KOPT-K1 (cell line): ENCODE measurements around the gene OSTF1.

ENCODE experiments used
- H3K27ac ChIP-seq: fragments of 200-600 bp; sonication (generic); 2 replicates; pipeline ENCODE4 v1.5.1; 2016; ENCODE audit warnings: antibody characterized with exemption, mild to moderate bottlenecking, low read depth, low read length; ENCODE audit not compliant: poor library complexity, severe bottlenecking
- H3K36me3 ChIP-seq: fragments of 200-600 bp; sonication (generic); 2 replicates; pipeline ENCODE4 v1.5.1; 2017; ENCODE audit warnings: antibody characterized with exemption, mild to moderate bottlenecking, low read length, moderate library complexity; ENCODE audit not compliant: insufficient read depth
- H3K9me3 ChIP-seq: fragments of 200-600 bp; sonication (generic); 2 replicates; pipeline ENCODE4 v1.5.1; 2017; ENCODE audit warnings: antibody characterized with exemption, low read length, mild to moderate bottlenecking; ENCODE audit not compliant: insufficient read depth, poor library complexity, severe bottlenecking

OSTF1 gene

DNA sequence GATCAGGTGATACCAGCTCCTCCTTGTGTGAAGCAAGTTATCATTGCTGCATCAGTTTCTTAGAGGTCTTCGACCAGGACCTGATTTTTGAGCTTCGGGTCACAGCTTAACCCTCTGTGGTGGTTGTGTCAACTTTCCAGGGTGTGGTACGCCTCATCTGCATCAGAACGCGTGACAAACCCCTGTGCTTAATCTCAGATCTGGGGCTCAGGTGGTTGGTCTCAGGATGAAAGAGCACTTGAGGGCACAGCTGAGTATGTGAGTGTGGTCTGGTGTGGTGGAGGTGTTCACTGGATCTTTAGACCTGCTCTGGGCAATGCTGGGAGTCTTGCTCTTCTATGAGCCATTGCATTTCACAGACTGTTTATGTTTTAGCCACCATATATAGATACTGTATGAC is 64.1 kb downstream of the OSTF1 start:
- Histone ChIP-seq H3K9me3 (no peaks in the 10 kb centered on the region), H3K27ac (peak overlapping the region; percentile 98), H3K36me3 (0 out of 2 replicates have a peak, but pooled peaks cover 4% of the 10 kb centered on the region)

DNA sequence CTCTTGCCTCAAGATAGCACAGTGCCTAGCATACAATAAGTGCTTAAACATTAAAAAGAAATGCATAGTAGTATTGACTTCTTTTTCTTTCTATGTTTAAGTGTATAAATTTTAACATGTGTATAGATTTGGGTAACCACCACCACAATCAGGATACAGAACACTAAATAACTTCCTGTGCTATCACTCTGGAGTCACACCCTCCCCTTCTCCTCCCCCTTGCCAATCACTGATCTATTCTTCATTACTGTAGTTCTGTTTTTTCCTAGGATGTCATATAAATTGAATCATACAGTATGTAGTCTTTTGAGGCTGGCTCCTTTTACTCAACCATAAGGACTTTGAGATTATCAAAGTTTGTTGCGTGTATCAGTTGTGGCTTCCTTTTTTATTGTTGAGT is 68.5 kb downstream of the OSTF1 start:
- H3K9me3 ChIP-seq, result no peaks in the 10 kb centered on the region
- no peaks in the 10 kb centered on the region for H3K36me3 ChIP-seq
- H3K27ac ChIP-seq, result no peak overlapping the region

DNA sequence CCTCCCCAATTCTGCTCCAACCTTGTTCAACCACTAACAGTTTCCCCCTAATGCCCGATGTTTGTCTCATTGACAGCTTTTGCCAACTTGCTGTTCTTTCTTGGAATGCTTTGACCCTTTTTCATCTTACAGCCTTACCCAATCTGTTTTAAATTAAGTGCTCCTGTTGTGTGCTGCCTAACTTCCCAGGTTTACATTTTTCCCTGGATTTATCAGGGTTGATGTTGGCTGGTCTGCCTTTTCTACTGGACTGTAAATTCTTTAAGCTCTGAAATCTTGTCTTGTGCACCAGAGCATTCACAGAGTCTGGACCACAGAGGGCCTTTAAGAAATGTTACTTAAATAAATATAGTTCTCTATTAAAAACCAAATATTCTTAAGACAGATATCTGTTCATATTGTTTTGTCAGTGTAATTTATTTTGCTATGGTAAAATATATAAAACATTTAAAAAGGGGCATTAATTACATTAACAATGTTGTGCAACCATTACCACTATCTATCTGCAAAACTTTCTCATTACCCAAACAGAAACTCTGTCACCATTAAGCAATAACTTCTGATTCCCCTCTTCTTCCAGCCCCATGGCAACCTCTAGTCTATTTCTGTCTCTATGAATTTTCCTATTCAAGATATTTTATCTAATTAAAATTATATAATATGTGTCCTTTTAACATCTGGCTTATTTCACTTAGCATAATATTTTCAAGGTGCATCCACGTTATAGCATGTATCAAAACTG is 73.0 kb downstream of the OSTF1 start:
- no peak overlapping the region for H3K27ac ChIP-seq
- H3K9me3 ChIP-seq, result peaks cover 18% of the 10 kb centered on the region
- no peaks in the 10 kb centered on the region for H3K36me3 ChIP-seq

DNA sequence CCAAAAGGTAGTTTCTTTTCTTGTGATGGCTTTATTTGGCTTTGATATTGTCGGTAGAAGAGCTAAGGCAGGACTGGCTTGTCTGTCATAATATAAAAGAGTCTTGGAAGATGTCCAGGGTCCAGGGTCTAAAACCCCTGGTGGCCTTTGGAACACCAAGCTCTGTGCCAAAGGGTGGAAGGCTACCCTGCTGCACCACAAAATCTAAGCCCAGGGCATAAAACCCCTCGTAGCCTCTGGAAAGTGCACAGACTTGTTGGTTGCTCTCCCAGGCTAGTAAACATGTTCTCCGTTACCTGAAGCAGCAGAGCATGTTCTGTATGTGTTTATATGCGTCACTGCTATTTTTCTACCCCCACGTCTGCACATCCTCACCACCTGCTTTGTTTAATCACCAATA is 75.5 kb downstream of the OSTF1 start:
- Histone ChIP-seq H3K9me3 (peaks cover 35% of the 10 kb centered on the region), H3K36me3 (peaks cover 12% of the 10 kb centered on the region; the same call in 1 of the 2 replicates), H3K27ac (no peak overlapping the region)

DNA sequence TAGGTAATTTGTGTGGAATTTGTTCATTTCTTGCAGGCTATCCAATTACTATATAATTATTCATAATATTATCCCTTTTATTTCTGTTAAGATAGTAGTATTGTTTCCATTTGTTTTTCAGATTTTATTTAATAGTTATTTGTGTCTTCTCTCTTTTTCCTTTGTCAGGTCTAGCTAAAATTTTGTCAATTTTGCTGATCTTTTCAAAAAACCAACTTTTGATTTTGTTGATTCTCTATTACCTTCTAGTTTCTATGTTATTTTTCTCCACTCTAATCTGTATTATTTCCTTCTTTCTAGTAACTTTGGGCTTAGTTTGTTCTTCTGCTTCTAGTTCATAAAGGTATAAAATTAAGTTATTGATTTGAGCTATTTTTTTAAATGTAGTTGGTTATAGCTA is 76.3 kb downstream of the OSTF1 start:
- H3K36me3 ChIP-seq, result peaks cover 12% of the 10 kb centered on the region; the same call in 1 of the 2 replicates
- no peak overlapping the region for H3K27ac ChIP-seq
- H3K9me3 ChIP-seq, result peaks cover 35% of the 10 kb centered on the region

DNA sequence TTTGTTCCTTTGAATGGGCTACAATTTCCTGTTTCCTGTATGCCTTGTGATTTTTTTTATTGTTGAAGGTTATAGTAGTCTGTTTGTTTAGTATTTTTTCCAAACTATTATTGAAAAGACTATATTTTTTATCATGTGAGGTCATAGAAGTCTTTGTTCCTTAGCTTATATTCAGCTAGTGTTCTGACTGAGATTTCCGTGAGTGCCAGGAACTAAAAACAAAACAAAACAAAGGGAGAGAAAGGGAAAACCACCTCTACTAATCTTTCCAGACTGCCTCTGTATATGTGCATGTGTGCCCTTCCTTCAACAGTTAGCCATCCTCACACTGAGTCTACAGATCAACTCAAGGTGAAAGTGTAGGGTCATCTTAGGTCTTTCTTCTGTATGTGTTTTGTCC is 79.0 kb downstream of the OSTF1 start:
- H3K9me3 ChIP-seq, result peaks cover 35% of the 10 kb centered on the region
- H3K27ac ChIP-seq, result no peak overlapping the region
- peaks cover 12% of the 10 kb centered on the region; the same call in 1 of the 2 replicates for H3K36me3 ChIP-seq

DNA sequence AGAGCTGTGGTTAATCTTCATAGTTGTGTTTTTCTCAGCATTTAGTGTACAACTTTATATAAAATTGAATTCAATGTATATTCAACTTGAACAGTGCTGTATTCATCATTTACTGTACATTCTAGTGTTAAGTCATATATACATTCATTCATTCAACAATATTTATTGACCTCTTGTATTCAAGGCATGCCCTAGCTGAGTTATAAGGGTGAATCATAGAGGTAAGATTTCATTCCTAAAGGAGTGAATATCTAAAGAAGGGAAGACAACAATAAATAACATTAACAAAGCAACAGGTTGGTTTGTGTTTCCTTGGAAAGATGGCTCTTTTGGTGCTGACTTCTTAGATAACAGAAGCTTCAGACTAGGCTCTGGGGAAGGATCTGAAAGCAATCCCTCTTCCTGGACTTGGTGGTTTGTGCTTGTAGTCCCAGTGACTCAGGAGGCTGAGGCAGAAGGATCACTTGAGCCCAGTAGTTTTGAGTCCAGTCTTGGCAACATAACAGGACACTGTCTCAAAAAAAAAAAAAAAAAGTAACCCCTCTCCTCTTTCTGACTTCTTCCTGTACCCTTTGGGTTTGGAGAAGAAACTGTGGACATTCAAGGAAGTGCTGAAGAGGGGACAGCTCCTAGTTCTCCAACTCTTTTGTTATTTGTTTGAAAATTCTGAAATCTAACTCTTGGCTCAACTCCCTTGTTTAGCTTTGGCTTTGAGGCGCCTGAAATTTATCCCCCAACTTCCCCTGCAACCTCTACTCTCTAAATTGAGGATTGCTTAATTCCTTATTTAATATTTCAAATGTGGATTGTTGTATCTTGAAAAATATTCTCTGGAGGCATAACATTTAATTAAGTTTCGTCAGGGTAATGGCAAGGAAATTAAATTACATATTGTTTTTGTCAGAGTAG is 80.2 kb downstream of the OSTF1 start:
- no peak overlapping the region for H3K27ac ChIP-seq
- H3K9me3 ChIP-seq, result peaks cover 28% of the 10 kb centered on the region
- peaks cover 12% of the 10 kb centered on the region; the same call in 1 of the 2 replicates for H3K36me3 ChIP-seq

DNA sequence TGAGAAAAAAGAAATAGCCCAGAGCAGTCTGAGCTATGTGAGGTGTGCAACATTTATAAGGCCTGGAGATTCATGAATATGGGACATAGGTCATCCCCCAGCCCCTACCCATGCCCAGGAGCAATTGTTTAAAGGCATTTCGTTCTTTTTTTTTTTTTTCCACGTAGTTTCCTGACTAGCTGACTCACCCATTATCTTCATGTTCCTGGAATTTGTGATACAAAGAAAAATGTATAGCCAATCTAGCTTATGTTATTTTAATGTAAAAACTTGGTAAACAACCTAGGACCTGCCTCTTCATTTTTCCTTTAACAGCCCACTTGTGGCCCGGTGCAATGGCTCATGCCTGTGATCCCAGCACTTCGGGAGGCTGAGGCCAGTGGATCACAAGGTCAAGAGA is 81.3 kb downstream of the OSTF1 start:
- Histone ChIP-seq H3K9me3 (peaks cover 21% of the 10 kb centered on the region), H3K36me3 (peaks cover 12% of the 10 kb centered on the region; the same call in 1 of the 2 replicates), H3K27ac (no peak overlapping the region)

DNA sequence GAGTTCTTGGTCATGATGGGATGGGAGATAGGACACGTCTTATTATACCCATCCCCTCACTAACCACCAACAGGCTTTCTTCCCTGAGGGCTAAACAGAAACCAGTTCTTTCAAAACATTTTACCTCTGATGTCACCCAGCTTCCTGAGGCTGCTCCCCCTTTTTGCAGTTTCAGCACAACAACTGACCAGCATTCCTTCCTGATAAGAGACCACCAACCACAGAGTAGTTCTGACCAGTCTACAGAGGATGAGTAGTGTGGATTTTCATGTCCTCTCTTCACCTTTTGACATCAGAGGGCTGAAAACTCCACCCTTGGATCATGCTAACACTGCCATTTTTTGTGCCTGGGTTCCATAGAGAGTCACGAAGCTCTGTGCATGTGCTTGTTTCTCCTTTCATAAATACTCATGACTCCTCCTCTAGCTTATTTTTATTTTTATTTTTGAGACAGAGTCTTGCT is 82.6 kb downstream of the OSTF1 start:
- H3K36me3 ChIP-seq, result peaks cover 12% of the 10 kb centered on the region; the same call in 1 of the 2 replicates
- no peak overlapping the region for H3K27ac ChIP-seq
- H3K9me3 ChIP-seq, result peaks cover 20% of the 10 kb centered on the region

DNA sequence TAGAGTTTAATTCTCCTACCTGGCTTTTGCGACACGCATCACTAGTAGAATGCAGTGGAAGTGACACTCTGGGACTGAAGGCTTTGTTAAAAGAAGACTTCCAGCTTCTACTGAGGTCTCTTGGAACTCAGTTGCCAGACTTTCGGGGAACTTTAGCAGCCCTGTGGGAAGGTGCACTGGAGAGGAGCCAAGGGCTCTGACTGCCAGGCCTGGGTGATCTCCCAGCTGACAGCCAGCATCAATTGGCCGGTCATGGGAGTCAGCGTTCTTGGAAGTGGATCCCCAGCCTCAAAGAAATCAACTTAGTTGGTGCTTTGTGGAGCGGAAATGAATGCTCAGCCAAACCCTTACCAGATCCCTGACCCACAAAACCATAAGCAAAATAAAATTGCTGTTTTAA is 87.1 kb downstream of the OSTF1 start:
- Histone ChIP-seq H3K36me3 (no peaks in the 10 kb centered on the region), H3K9me3 (no peaks in the 10 kb centered on the region), H3K27ac (no peak overlapping the region)

DNA sequence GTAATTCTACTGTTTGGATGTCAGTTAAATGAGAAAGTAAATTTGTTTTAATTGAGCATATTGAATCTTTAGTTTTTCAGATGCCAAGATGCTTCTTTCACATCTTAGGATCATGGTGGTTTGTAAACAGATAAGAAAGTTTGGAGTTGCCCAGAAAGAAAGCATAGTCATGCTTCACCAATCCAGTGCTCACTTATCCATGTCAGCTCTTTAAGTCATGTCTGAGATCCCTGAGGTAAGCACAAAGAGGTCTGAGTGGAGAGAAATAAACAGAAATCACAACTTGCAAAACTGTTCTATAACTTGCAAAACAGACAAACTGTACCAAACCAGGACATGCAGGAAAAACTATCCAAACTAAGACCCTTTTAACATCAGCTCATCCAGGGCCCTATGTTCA is 87.7 kb downstream of the OSTF1 start:
- no peaks in the 10 kb centered on the region for H3K9me3 ChIP-seq
- no peaks in the 10 kb centered on the region for H3K36me3 ChIP-seq

DNA sequence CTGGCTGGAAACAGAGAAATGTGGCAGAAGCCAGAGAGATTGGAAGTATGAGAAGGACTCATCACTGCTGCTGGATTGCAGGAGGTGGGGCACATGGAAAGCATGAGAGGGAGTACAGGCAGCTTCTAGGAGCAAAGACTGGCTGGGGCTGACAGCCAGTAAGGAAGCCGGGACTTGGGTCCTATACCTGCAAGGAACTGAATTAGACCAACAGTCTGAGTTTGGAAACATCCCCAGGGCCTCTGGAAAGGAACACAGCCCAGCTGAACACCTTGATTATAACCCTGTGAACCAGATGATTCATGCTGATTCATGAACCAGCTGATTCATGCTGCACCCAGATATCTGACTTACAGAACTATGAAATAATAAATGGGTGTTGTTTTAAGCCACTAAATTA is 93.4 kb downstream of the OSTF1 start:
- Histone ChIP-seq H3K27ac (no peak overlapping the region), H3K36me3 (no peaks in the 10 kb centered on the region), H3K9me3 (no peaks in the 10 kb centered on the region)

More for the DNA sequence above, 87.7 kb downstream of the OSTF1 start:
- no peak overlapping the region for H3K27ac ChIP-seq

DNA sequence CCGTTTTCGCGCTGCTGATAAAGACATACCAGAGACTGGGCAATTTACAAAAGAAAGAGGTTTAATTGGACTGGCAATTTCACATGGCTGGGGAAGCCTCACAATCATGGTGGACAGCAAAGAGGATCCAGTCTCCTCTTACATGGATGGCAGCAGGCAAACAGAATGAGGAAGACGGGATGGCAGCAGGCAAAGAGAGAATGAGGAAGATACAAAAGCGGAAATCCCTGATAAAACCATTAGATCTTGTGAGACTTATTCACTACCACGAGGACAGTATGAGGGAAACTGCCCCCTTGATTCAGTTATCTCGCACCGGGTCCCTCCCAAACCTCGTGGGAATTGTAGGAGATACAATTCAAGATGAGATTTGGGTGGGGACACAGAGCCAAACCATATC is 95.0 kb downstream of the OSTF1 start:
- H3K9me3 ChIP-seq, result no peaks in the 10 kb centered on the region
- no peak overlapping the region for H3K27ac ChIP-seq
- no peaks in the 10 kb centered on the region for H3K36me3 ChIP-seq

DNA sequence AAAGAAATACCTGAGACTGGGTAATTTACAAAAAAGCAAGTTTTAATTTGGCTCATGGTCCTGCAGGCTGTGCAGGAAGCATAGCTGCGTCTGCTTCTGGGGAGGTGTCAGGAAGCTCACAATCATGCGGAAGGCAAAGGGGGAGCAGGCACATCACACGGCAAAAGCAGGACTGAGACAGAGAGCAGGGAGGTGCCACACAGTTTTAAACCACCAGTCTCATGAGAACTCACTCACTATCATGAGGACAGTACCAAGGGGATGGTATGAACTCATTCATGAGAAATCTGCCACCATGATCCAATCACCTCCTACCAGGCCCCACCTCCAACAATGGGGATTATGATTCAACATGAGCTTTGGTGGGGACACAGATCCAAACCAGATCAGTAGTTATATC is 96.2 kb downstream of the OSTF1 start:
- H3K36me3 ChIP-seq, result no peaks in the 10 kb centered on the region
- no peak overlapping the region for H3K27ac ChIP-seq
- no peaks in the 10 kb centered on the region for H3K9me3 ChIP-seq

DNA sequence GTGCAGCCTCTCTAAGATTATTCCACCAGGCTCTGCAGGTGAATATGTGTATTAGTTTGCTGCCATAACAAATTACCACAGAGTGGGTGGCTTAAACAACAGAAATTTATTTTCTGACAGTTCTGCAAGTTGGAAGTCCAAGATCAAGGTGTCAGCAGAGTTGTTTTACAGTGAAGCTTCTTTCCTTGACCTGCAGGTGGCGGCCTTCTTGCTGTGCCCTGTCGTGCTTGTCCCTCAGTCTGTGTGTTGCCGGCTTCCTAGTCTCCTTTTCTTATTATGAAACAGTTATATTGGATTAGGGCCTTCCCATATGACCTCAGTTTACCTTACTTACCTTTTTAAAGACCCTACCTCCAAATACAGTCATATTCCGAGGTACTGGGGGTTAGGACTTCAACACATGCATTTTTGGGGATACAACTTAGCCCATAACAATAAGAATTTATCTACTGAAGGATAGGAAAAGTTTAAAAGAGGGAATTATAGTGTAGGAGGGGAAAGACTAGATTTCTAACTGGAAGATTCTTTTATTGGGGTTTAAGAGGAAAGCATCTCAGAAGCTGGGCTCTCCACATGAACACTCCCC is 97.4 kb downstream of the OSTF1 start:
- H3K27ac ChIP-seq, result no peak overlapping the region
- H3K36me3 ChIP-seq, result no peaks in the 10 kb centered on the region
- no peaks in the 10 kb centered on the region for H3K9me3 ChIP-seq
